OCI-LY3 (cell line): Measurements from ENCODE around the gene SLC22A15.

Source experiments
- EZH2phosphoT487 ChIP-seq: fragments of 200-600 bp; shearing (Covaris generic); IDR thresholded peaks from 2 replicates; pipeline ENCODE4 v1.6.1; 2018; ENCODE audit warnings: antibody characterized with exemption, mixed run types, low read depth
- TF ChIP-seq, protein P1 (sequence below): fragments of 200-600, 300-600 bp; sonication (generic); IDR thresholded peaks from 2 replicates; pipeline ENCODE4 v1.5.1; 2014; ENCODE audit warnings: antibody characterized with exemption, low read length, low read depth

DNA sequence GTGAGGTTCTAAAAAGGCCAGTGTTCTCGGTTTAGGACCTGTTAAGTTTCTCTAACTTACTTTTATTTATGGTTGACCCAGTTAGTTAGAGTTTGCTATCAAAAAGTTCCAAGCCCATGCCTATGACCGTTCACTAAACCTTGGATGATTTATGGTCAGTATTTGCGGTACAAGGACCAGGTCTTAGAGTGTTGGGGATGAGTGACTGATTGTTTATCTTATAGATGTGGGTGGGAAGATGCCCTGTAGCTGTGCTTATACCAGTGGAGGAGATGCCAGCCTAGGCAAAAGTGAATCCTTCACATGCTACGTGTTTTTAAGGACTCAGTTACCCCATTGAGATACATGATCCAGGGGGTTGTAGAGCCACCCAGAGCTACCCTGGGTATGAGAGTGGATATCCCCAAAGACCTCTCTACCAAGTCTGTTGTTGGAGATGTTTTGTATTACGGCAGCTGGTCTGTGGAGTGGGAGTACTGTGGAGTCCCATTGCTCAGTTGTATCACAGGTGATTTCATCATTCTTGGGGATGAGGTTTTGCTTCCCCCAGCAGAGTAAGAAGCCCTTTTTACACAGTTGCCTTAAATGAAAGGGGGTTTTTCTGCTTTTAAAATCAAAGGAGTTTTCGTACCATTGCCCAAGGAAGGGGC, 2.1 kb downstream of the SLC22A15 start:
- TF ChIP-seq, protein P1, sequence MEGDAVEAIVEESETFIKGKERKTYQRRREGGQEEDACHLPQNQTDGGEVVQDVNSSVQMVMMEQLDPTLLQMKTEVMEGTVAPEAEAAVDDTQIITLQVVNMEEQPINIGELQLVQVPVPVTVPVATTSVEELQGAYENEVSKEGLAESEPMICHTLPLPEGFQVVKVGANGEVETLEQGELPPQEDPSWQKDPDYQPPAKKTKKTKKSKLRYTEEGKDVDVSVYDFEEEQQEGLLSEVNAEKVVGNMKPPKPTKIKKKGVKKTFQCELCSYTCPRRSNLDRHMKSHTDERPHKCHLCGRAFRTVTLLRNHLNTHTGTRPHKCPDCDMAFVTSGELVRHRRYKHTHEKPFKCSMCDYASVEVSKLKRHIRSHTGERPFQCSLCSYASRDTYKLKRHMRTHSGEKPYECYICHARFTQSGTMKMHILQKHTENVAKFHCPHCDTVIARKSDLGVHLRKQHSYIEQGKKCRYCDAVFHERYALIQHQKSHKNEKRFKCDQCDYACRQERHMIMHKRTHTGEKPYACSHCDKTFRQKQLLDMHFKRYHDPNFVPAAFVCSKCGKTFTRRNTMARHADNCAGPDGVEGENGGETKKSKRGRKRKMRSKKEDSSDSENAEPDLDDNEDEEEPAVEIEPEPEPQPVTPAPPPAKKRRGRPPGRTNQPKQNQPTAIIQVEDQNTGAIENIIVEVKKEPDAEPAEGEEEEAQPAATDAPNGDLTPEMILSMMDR: no peak
- no peak for TF ChIP-seq EZH2phosphoT487
